Epidermal melanocyte (primary cell): Measurements from ENCODE around the gene TKT.

Source experiments
- DNase-seq: peaks from one replicate; pipeline ENCODE4 v3.0.0; 2011; ENCODE audit warnings: low spot score; ENCODE audit not compliant: insufficient read length

TKT gene

GRCh38 chr3:53225651-53226050 lies 30.2 kb downstream of the TKT start:
- no peak for DNase-seq

GRCh38 chr3:53225181-53225580 lies 30.6 kb downstream of the TKT start:
- DNase-seq: no peak

GRCh38 chr3:53224536-53224935 lies 31.3 kb downstream of the TKT start:
- DNase-seq: no peak

- no peak for DNase-seq
These were observed 31.8 kb downstream of the TKT start for GRCh38 chr3:53224026-53224425.

GRCh38 chr3:53223541-53223966 lies 32.3 kb downstream of the TKT start:
- no peak for DNase-seq

- DNase-seq: no peak
These were observed 32.8 kb downstream of the TKT start for GRCh38 chr3:53223025-53223424.

- DNase-seq: peak; percentile 43
These were observed 33.5 kb downstream of the TKT start for GRCh38 chr3:53222183-53222901.

GRCh38 chr3:53221827-53222182 lies 34.0 kb downstream of the TKT start:
- no peak for DNase-seq

GRCh38 chr3:53221345-53221744 lies 34.5 kb downstream of the TKT start:
- no peak for DNase-seq

GRCh38 chr3:53219895-53220483 lies 35.8 kb downstream of the TKT start:
- DNase-seq: peak; percentile 88

GRCh38 chr3:53218131-53218530 lies 37.7 kb downstream of the TKT start:
- no peak for DNase-seq

- no peak for DNase-seq
These were observed 38.6 kb downstream of the TKT start for GRCh38 chr3:53217175-53217574.

- DNase-seq: no peak
These were observed 39.1 kb downstream of the TKT start for GRCh38 chr3:53216723-53217122.

- DNase-seq: no peak
These were observed 40.0 kb downstream of the TKT start for GRCh38 chr3:53215816-53216215.

GRCh38 chr3:53213276-53213675 lies 42.5 kb downstream of the TKT start:
- no peak for DNase-seq

- DNase-seq: no peak
These were observed 43.8 kb downstream of the TKT start for GRCh38 chr3:53211706-53212702.

- DNase-seq: no peak
These were observed 53.3 kb downstream of the TKT start for GRCh38 chr3:53202331-53203015.

- DNase-seq: no peak
These were observed 55.0 kb downstream of the TKT start for GRCh38 chr3:53200501-53201498.

GRCh38 chr3:53199834-53200233 lies 56.0 kb downstream of the TKT start:
- no peak for DNase-seq

GRCh38 chr3:53198996-53199395 lies 56.8 kb downstream of the TKT start:
- no peak for DNase-seq
